OCI-LY7 (cell line): ENCODE results near the gene TXNRD1. TPM values are rescaled to one million over a fixed set of nuclear protein-coding genes. Genes with fewer than 3 reads are reported as not detected.

ENCODE experiments used
- Bru-seq: library from RNA; stranded (reverse); fragments of 400-500 nt; gene quantifications from one replicate; lab custom pipeline; 2021; lab: Mats Ljungman, UMichigan
- BruChase-seq, 2 experiments: library from RNA; stranded (reverse); fragments of 400-500 nt; gene quantifications; one replicate each; lab custom pipeline; 2021; lab: Mats Ljungman, UMichigan
- BruUV-seq: library from RNA; stranded (reverse); fragments of 400-500 nt; replicated peaks from 2 replicates; lab custom pipeline; 2021; lab: Mats Ljungman, UMichigan
- CTCF ChIA-PET: fragments of 300-600 bp; sonication (Branson Sonifier 250); formaldehyde crosslinking; loops from one replicate; lab custom pipeline; 2022; ENCODE audit warnings: antibody characterized with exemption; ENCODE audit not compliant: unreplicated experiment; lab: Charles Lee
- POLR2A ChIA-PET: fragments of 300-600 bp; sonication (Branson Sonifier 250); formaldehyde crosslinking; loops from one replicate; lab custom pipeline; 2022; ENCODE audit warnings: antibody characterized with exemption; lab: Charles Lee
- DNase-seq: peaks from one replicate; pipeline ENCODE4 v3.0.0-alpha.2; 2015; ENCODE audit warnings: low spot score
- H2AFZ ChIP-seq: fragments of 200-600 bp; sonication (generic), shearing (Covaris generic); 2 replicates; pipeline ENCODE4 v1.6.1; 2014; ENCODE audit warnings: mild to moderate bottlenecking, antibody characterized with exemption, low read length, moderate library complexity
- H3K27ac ChIP-seq: fragments of 200-600 bp; sonication (generic); 2 replicates; pipeline ENCODE4 v1.5.1; 2014; ENCODE audit warnings: mixed run types, low read depth, mild to moderate bottlenecking, moderate library complexity, low read length, inconsistent platforms; ENCODE audit not compliant: poor library complexity, severe bottlenecking
- H3K36me3 ChIP-seq: fragments of 200-600 bp; sonication (generic); 2 replicates; pipeline ENCODE4 v1.6.1; 2014; ENCODE audit warnings: mild to moderate bottlenecking, antibody characterized with exemption, low read length, moderate library complexity, mixed read lengths; ENCODE audit not compliant: insufficient read depth
- H3K4me1 ChIP-seq: fragments of 200-600 bp; sonication (generic); 2 replicates; pipeline ENCODE4 v1.5.1; 2014; ENCODE audit warnings: mild to moderate bottlenecking, low read length; ENCODE audit not compliant: insufficient read depth, poor library complexity, severe bottlenecking
- H3K4me2 ChIP-seq: fragments of 200-600 bp; sonication (generic); 2 replicates; pipeline ENCODE4 v1.6.1; 2014; ENCODE audit warnings: mild to moderate bottlenecking, low read length
- H3K4me3 ChIP-seq: fragments of 200-600 bp; sonication (generic); 2 replicates; pipeline ENCODE4 v1.5.1; 2014; ENCODE audit warnings: mild to moderate bottlenecking, low read depth, low read length; ENCODE audit not compliant: poor library complexity, severe bottlenecking
- H3K79me2 ChIP-seq: fragments of 200-600 bp; sonication (generic); 2 replicates; pipeline ENCODE4 v1.6.1; 2016; ENCODE audit warnings: low read depth, mild to moderate bottlenecking, low read length, moderate library complexity, mixed read lengths; ENCODE audit not compliant: insufficient read depth
- H3K9me2 ChIP-seq: fragments of 200-600 bp; sonication (generic); 2 replicates; pipeline ENCODE4 v1.6.1; 2016; ENCODE audit warnings: mild to moderate bottlenecking, low read length, mixed read lengths; ENCODE audit not compliant: insufficient read depth
- H3K9me3 ChIP-seq: fragments of 200-600 bp; sonication (generic); 2 replicates; pipeline ENCODE4 v1.6.1; 2014; ENCODE audit warnings: mild to moderate bottlenecking, mixed run types, low read length, mixed read lengths
- H4K20me1 ChIP-seq: fragments of 200-600 bp; sonication (generic); 2 replicates; pipeline ENCODE4 v1.6.1; 2014; ENCODE audit warnings: mild to moderate bottlenecking, antibody characterized with exemption, low read length, moderate library complexity, mixed read lengths; ENCODE audit not compliant: insufficient read depth
- CTCF ChIP-seq: fragments of 200-600 bp; sonication (generic); conservative IDR thresholded peaks from 2 replicates; pipeline ENCODE4 v1.5.1; 2014; ENCODE audit warnings: mild to moderate bottlenecking, antibody characterized with exemption, low read length, moderate library complexity, mixed read lengths
- EZH2phosphoT487 ChIP-seq: fragments of 200-600 bp; sonication (generic); IDR thresholded peaks from 2 replicates; pipeline ENCODE4 v1.6.1; 2018; ENCODE audit warnings: low read depth, borderline replicate concordance, mild to moderate bottlenecking, mixed run types, antibody characterized with exemption, low read length, moderate library complexity, mixed read lengths
- intact Hi-C: fragments of 100-400 bp; cut with micrococcal nuclease; formaldehyde crosslinking; loops from one replicate; pipeline ENCODE4 v1.10.0; 2022; ENCODE audit not compliant: unreplicated experiment
- long read RNA-seq: library from polyadenylated mRNA; stranded (forward); transcript quantifications from one replicate; pipeline ENCODE4 v2.0.0, GENCODE V29; 2022
- total RNA-seq, 2 experiments: library from RNA; depleted of rRNA in 1 of 2; stranded (reverse); fragments of >200 nt in 1 of 2; shearing (Covaris generic) in 1 of 2; gene quantifications; 2 replicates each; pipeline ENCODE4 v1.2.3, GENCODE V29; 2014 to 2022

TXNRD1 gene
- total RNA-seq (2014; rRNA removed; shearing (Covaris generic)) (132 and 140 TPM in 2 replicates), total RNA-seq (2022) (108 and 117 TPM in 2 replicates), Bru-seq, nascent RNA (percentile 83 among the genes with signal in this experiment), BruChase-seq, experiment 1, labeled RNA remaining after a 6-hour chase (percentile 77 among the genes with signal in this experiment), BruChase-seq, experiment 2, labeled RNA remaining after a 2-hour chase (percentile 86 among the genes with signal in this experiment)
- long read RNA-seq, transcript TXNRD1-205 (15 exons, 3,930 nt) = major isoform, 76 of 245 reads
- long read RNA-seq, transcript TXNRD1-214 (15 exons, 3,974 nt) = minor isoform, 19 of 245 reads
- long read RNA-seq, partial matches to known transcripts = 98 of 245 reads
- long read RNA-seq, other reads (novel, unspliced or antisense) = 48 of 245 reads

- peak; percentile 47 for DNase-seq
- no peaks in the 10 kb centered on the region for H4K20me1 ChIP-seq
- ChIA-PET CTCF (no interaction called here), POLR2A (no interaction called here)
- no peak within 1 kb of the TSS for H3K27ac ChIP-seq
- H3K9me2 ChIP-seq = no peaks in the 10 kb centered on the region
- peak within 1 kb of the TSS; percentile 2; the same call in 1 of the 2 replicates for H2AFZ ChIP-seq
- H3K9me3 ChIP-seq = no peaks in the 10 kb centered on the region
- TF ChIP-seq CTCF (peak; percentile 70), EZH2phosphoT487 (no peak)
- no peaks in the 10 kb centered on the region for H3K4me1 ChIP-seq
- no peaks in the 10 kb centered on the region for H3K79me2 ChIP-seq
- BruUV-seq = no TSS peak
- no peak within 1 kb of the TSS for H3K4me3 ChIP-seq
- H3K4me2 ChIP-seq = peak within 1 kb of the TSS; percentile 38; the same call in 1 of the 2 replicates
- no peaks in the 10 kb centered on the region for H3K36me3 ChIP-seq
- intact Hi-C loops = no loop called here
These were observed at the start of gene TXNRD1 for GRCh38 chr12:104215638-104216297. TSS of gene TXNRD1 (plus strand) at chr12:104215779. CDS start at chr12:104215803, 24 bp downstream.

DNA sequence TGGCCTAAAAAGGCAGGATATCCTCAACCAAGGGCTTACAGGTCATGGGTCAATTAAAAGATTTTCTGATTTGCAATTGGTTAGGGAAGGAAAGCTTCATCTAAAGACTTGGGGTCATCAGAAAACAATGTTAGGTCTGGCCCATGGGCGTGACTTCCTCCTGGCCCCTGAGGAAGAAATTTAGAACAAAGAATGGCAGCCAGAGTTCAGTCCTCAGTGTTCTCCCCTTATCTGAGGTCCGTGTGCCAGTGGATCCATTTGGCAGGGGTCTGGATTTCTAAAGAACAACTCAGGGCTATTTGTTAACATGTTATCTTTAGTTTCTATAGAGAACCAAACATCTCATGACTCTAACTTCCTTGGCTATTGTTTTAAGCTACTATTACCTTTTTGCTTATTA lies 49.8 kb upstream of the TXNRD1 start:
- Histone ChIP-seq H3K9me2 (no peaks in the 10 kb centered on the region), H4K20me1 (no peaks in the 10 kb centered on the region), H3K4me1 (no peaks in the 10 kb centered on the region), H3K4me2 (no peak overlapping the region), H3K27ac (no peak overlapping the region), H3K36me3 (no peaks in the 10 kb centered on the region), H3K9me3 (no peaks in the 10 kb centered on the region), H3K4me3 (no peak overlapping the region), H2AFZ (no peak overlapping the region), H3K79me2 (no peaks in the 10 kb centered on the region)
- ChIA-PET CTCF (no interaction called here), POLR2A (no interaction called here)
- intact Hi-C loops = no loop called here
- TF ChIP-seq EZH2phosphoT487 (no peak), CTCF (no peak)
- no TSS peak for BruUV-seq
- no peak for DNase-seq
